Osteocyte (in vitro differentiated cells): ENCODE measurements around the gene TJP1. TPM values are rescaled to one million over a fixed set of nuclear protein-coding genes. Genes with fewer than 3 reads are reported as not detected.

Experiments
- DNase-seq: peaks from one replicate; pipeline ENCODE4 v3.0.0; 2021; ENCODE audit warnings: mixed read lengths; ENCODE audit not compliant: unreplicated experiment; ENCODE audit errors: extremely low spot score
- H3K27ac Mint-ChIP-seq: one replicate; pipeline ENCODE4 v1.8.0; 2021; ENCODE audit warnings: mild to moderate bottlenecking, mixed read lengths; ENCODE audit not compliant: unreplicated experiment
- H3K27me3 Mint-ChIP-seq: one replicate; pipeline ENCODE4 v1.8.0; 2021; ENCODE audit warnings: mixed read lengths; ENCODE audit not compliant: unreplicated experiment
- H3K36me3 Mint-ChIP-seq: one replicate; pipeline ENCODE4 v1.8.0; 2021; ENCODE audit warnings: mixed read lengths; ENCODE audit not compliant: unreplicated experiment
- H3K4me1 Mint-ChIP-seq: one replicate; pipeline ENCODE4 v1.8.0; 2021; ENCODE audit warnings: mixed read lengths; ENCODE audit not compliant: unreplicated experiment
- H3K4me3 Mint-ChIP-seq: one replicate; pipeline ENCODE4 v1.8.0; 2021; ENCODE audit warnings: mild to moderate bottlenecking, moderate library complexity, mixed read lengths; ENCODE audit not compliant: unreplicated experiment
- H3K9me3 Mint-ChIP-seq: one replicate; pipeline ENCODE4 v1.8.0; 2021; ENCODE audit warnings: mixed read lengths; ENCODE audit not compliant: unreplicated experiment
- CTCF ChIP-seq: fragments of 200-600 bp; sonication (generic); IDR thresholded peaks from 2 replicates; pipeline ENCODE4 v1.5.0; 2021; ENCODE audit warnings: antibody characterized with exemption, mild to moderate bottlenecking, moderate library complexity
- total RNA-seq: library from RNA; stranded (reverse); gene quantifications from 2 replicates; pipeline ENCODE4 v1.2.1, GENCODE V29; 2021

TJP1 gene
- total RNA-seq, 1 donor from 2014 or later: 113 TPM

GRCh38 chr15:29849716-29850115 lies 27.4 kb upstream of the TJP1 start:
- Mint-ChIP-seq H3K4me1 (peaks cover 9% of the 10 kb centered on the region), H3K27me3 (no peaks in the 10 kb centered on the region), H3K27ac (no peak overlapping the region), H3K9me3 (peaks cover 11% of the 10 kb centered on the region), H3K4me3 (no peak overlapping the region), H3K36me3 (peaks cover 8% of the 10 kb centered on the region)
- no peak for TF ChIP-seq CTCF
- DNase-seq: no peak

- H3K27me3 Mint-ChIP-seq: no peaks in the 10 kb centered on the region
- TF ChIP-seq CTCF: no peak
- H3K36me3 Mint-ChIP-seq: peaks cover 8% of the 10 kb centered on the region
- DNase-seq: no peak
- H3K4me3 Mint-ChIP-seq: no peak overlapping the region
- peaks cover 9% of the 10 kb centered on the region for H3K4me1 Mint-ChIP-seq
- H3K27ac Mint-ChIP-seq: no peak overlapping the region
- peaks cover 11% of the 10 kb centered on the region for H3K9me3 Mint-ChIP-seq
Observed at GRCh38 chr15:29849218-29849617, 26.9 kb upstream of the TJP1 start.

- Mint-ChIP-seq H3K4me1 (peaks cover 26% of the 10 kb centered on the region), H3K36me3 (peaks cover 8% of the 10 kb centered on the region), H3K9me3 (peaks cover 6% of the 10 kb centered on the region), H3K27me3 (no peaks in the 10 kb centered on the region), H3K4me3 (no peak overlapping the region), H3K27ac (peak overlapping the region; percentile 64)
- DNase-seq: no peak
- no peak for TF ChIP-seq CTCF
Observed at GRCh38 chr15:29844290-29844903, 22.1 kb upstream of the TJP1 start.

- Mint-ChIP-seq H3K4me1 (peaks cover 27% of the 10 kb centered on the region), H3K36me3 (peaks cover under 1% of the 10 kb centered on the region), H3K27me3 (no peaks in the 10 kb centered on the region), H3K27ac (no peak overlapping the region), H3K4me3 (no peak overlapping the region), H3K9me3 (no peaks in the 10 kb centered on the region)
- no peak for TF ChIP-seq CTCF
- DNase-seq: no peak
Observed at GRCh38 chr15:29842290-29842689, 20.0 kb upstream of the TJP1 start.

- H3K4me1 Mint-ChIP-seq: peaks cover 32% of the 10 kb centered on the region
- TF ChIP-seq CTCF: no peak
- H3K27ac Mint-ChIP-seq: no peak overlapping the region
- H3K36me3 Mint-ChIP-seq: no peaks in the 10 kb centered on the region
- H3K9me3 Mint-ChIP-seq: no peaks in the 10 kb centered on the region
- no peaks in the 10 kb centered on the region for H3K27me3 Mint-ChIP-seq
- H3K4me3 Mint-ChIP-seq: no peak overlapping the region
- DNase-seq: no peak
Observed at GRCh38 chr15:29840926-29841325, 18.7 kb upstream of the TJP1 start.
